ENCODE measurements around the gene DEFB129. TPM values are rescaled to one million over a fixed set of nuclear protein-coding genes. Genes with fewer than 3 reads are reported as not detected.

DEFB129 gene
- total and polyA plus RNA-seq, 4 donors: not detected

DNA sequence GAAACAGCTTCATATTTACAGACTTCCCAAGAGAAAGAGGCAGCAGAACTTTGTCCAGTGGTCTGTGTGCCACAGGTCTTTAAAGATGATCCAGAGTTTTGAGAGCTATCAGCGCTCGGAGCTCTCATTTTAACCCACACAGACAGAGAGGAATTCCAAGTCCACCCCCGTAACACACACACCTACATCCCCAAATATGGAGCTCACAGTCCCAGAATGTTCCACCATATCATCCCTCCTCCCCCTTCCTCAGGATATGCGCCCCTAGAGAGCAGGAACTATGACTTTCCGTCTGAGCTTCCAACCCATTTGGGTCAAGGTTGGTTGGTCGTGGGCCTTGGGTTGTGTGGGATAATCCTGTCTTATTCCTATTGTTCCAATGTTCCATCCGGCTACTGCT, 37.4 kb upstream of the DEFB129 start, which contains the start of gene DEFB128:
Gene DEFB128 (minus strand): TSS at position 101 of the 400 bp plus-strand sequence. CDS start 88 bp downstream, at position 13.
- Histone ChIP-seq H3K36me3 (ENCODE audit: control insufficient read depth in 4 of 4, insufficient read depth in 3 of 4, low read depth in 1 of 4, low read length in 3 of 4) (no peaks in the 10 kb centered on the region), H3K27ac (ENCODE audit: low read depth in 1 of 2, low read length in 2 of 2) (no peak within 1 kb of the TSS), H3K4me1 (ENCODE audit: control insufficient read depth in 4 of 4, insufficient read depth in 4 of 4, low read length in 3 of 4) (no peaks in the 10 kb centered on the region), H3K27me3 (ENCODE audit: control insufficient read depth in 4 of 4, insufficient read depth in 4 of 4, low read length in 3 of 4) (peaks cover 0 to 4% (median 1%) of the 10 kb centered on the region in 4 donors), H3K4me3 (ENCODE audit: low read depth in 1 of 3, low read length in 3 of 3) (no peak within 1 kb of the TSS), H3K9ac (ENCODE audit: low read depth in 1 of 2, low read length in 2 of 2) (no peak within 1 kb of the TSS), H3K9me3 (ENCODE audit: control insufficient read depth in 4 of 4, low read length in 3 of 4) (no peaks in the 10 kb centered on the region)
- TF ChIP-seq EGR1 (IDR thresholded peaks at IDR 0.05; ENCODE audit: low read depth in 2 of 2): no peak
- TF ChIP-seq, protein P1, sequence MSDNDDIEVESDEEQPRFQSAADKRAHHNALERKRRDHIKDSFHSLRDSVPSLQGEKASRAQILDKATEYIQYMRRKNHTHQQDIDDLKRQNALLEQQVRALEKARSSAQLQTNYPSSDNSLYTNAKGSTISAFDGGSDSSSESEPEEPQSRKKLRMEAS (IDR thresholded peaks at IDR 0.05): no peak
- no peak for TF ChIP-seq RAD21 (IDR thresholded peaks at IDR 0.05)
- TF ChIP-seq, protein P2, sequence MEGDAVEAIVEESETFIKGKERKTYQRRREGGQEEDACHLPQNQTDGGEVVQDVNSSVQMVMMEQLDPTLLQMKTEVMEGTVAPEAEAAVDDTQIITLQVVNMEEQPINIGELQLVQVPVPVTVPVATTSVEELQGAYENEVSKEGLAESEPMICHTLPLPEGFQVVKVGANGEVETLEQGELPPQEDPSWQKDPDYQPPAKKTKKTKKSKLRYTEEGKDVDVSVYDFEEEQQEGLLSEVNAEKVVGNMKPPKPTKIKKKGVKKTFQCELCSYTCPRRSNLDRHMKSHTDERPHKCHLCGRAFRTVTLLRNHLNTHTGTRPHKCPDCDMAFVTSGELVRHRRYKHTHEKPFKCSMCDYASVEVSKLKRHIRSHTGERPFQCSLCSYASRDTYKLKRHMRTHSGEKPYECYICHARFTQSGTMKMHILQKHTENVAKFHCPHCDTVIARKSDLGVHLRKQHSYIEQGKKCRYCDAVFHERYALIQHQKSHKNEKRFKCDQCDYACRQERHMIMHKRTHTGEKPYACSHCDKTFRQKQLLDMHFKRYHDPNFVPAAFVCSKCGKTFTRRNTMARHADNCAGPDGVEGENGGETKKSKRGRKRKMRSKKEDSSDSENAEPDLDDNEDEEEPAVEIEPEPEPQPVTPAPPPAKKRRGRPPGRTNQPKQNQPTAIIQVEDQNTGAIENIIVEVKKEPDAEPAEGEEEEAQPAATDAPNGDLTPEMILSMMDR (IDR thresholded peaks at IDR 0.05; ENCODE audit: low read depth, low read length, missing input control): no peak
- TF ChIP-seq, protein P3, sequence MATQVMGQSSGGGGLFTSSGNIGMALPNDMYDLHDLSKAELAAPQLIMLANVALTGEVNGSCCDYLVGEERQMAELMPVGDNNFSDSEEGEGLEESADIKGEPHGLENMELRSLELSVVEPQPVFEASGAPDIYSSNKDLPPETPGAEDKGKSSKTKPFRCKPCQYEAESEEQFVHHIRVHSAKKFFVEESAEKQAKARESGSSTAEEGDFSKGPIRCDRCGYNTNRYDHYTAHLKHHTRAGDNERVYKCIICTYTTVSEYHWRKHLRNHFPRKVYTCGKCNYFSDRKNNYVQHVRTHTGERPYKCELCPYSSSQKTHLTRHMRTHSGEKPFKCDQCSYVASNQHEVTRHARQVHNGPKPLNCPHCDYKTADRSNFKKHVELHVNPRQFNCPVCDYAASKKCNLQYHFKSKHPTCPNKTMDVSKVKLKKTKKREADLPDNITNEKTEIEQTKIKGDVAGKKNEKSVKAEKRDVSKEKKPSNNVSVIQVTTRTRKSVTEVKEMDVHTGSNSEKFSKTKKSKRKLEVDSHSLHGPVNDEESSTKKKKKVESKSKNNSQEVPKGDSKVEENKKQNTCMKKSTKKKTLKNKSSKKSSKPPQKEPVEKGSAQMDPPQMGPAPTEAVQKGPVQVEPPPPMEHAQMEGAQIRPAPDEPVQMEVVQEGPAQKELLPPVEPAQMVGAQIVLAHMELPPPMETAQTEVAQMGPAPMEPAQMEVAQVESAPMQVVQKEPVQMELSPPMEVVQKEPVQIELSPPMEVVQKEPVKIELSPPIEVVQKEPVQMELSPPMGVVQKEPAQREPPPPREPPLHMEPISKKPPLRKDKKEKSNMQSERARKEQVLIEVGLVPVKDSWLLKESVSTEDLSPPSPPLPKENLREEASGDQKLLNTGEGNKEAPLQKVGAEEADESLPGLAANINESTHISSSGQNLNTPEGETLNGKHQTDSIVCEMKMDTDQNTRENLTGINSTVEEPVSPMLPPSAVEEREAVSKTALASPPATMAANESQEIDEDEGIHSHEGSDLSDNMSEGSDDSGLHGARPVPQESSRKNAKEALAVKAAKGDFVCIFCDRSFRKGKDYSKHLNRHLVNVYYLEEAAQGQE (IDR thresholded peaks at IDR 0.05): no peak
- no peak for TF ChIP-seq YY1 (IDR thresholded peaks at IDR 0.05)
- no peak for DNase-seq (ENCODE audit: low spot score)
- 58% methylated on average over 7 of the region's 7 CpGs for WGBS

DNA sequence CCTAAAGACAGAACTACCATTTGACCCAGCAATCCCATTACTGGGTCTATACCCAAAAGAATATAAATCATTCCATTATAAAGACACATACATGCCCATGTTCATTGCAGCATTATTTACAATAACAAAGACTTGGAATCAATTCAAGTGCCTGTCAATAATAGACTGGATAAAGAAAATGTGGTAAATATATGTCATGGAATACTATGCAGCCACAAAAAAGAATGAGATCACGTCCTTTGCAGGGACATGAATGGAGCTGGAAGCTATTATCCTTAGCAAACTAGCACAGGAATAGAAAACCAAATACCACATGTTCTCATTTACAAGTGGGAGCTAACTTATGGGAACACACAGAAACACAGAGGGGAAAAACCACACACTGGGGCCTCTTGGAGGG, 28.8 kb upstream of the DEFB129 start:
- Histone ChIP-seq H3K9me3 (ENCODE audit: control insufficient read depth in 4 of 4, low read length in 3 of 4) (no peaks in the 10 kb centered on the region), H3K36me3 (ENCODE audit: control insufficient read depth in 4 of 4, insufficient read depth in 3 of 4, low read depth in 1 of 4, low read length in 3 of 4) (no peaks in the 10 kb centered on the region), H3K27me3 (ENCODE audit: control insufficient read depth in 4 of 4, insufficient read depth in 4 of 4, low read length in 3 of 4) (no peaks in the 10 kb centered on the region), H3K27ac (ENCODE audit: low read depth in 1 of 2, low read length in 2 of 2) (no peak overlapping the region), H3K9ac (ENCODE audit: low read depth in 1 of 2, low read length in 2 of 2) (no peak overlapping the region), H3K4me3 (ENCODE audit: low read depth in 1 of 3, low read length in 3 of 3) (no peak overlapping the region), H3K4me1 (ENCODE audit: control insufficient read depth in 4 of 4, insufficient read depth in 4 of 4, low read length in 3 of 4) (no peaks in the 10 kb centered on the region)
- TF ChIP-seq NR2F2 (IDR thresholded peaks at IDR 0.05) (no peak), HNF4G (IDR thresholded peaks at IDR 0.05) (no peak), TAF1 (conservative IDR thresholded peaks at IDR 0.05) (no peak), YY1 (IDR thresholded peaks at IDR 0.05) (no peak)
- TF ChIP-seq, protein P2 (IDR thresholded peaks at IDR 0.05; ENCODE audit: low read depth, low read length, missing input control): no peak
- no peak for DNase-seq (ENCODE audit: low spot score)
- WGBS: 86% methylated on average over 1 of the region's 1 CpG

DNA sequence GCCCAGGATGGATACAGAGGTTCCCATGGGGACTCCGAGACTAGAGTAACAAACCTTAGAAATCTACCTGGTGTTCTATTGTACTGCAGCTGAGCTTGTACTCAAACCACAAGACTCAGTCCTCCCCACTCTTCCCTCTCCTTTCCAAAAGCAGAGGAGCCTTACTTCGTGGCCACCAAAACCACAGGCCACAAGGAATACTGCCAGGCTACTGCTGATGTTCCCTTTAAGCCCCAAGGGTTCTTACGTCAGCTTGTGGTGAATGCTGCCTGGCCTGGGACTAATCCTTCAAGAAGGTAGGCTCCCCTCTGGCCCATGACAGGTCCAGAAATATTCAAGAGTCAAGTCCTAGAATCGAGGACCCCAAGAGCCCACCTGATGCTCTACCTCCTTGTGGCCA, 27.1 kb upstream of the DEFB129 start:
- Histone ChIP-seq H3K27me3 (ENCODE audit: control insufficient read depth in 4 of 4, insufficient read depth in 4 of 4, low read length in 3 of 4) (no peaks in the 10 kb centered on the region), H3K9me3 (ENCODE audit: control insufficient read depth in 4 of 4, low read length in 3 of 4) (no peaks in the 10 kb centered on the region), H3K4me3 (ENCODE audit: low read depth in 1 of 3, low read length in 3 of 3) (no peak overlapping the region), H3K4me1 (ENCODE audit: control insufficient read depth in 4 of 4, insufficient read depth in 4 of 4, low read length in 3 of 4) (no peaks in the 10 kb centered on the region), H3K9ac (ENCODE audit: low read depth in 1 of 2, low read length in 2 of 2) (no peak overlapping the region), H3K36me3 (ENCODE audit: control insufficient read depth in 4 of 4, insufficient read depth in 3 of 4, low read depth in 1 of 4, low read length in 3 of 4) (no peaks in the 10 kb centered on the region), H3K27ac (ENCODE audit: low read depth in 1 of 2, low read length in 2 of 2) (no peak overlapping the region)
- WGBS: 66% methylated on average over 4 of the region's 4 CpGs
- no peak for DNase-seq (ENCODE audit: low spot score)
- TF ChIP-seq HNF4G (IDR thresholded peaks at IDR 0.05) (no peak), FOXA1 (IDR thresholded peaks at IDR 0.05) (no peak), SP1 (IDR thresholded peaks at IDR 0.05) (no peak), TAF1 (conservative IDR thresholded peaks at IDR 0.05) (no peak), FOXA2 (IDR thresholded peaks at IDR 0.05) (no peak), EGR1 (IDR thresholded peaks at IDR 0.05; ENCODE audit: low read depth in 2 of 2) (no peak)
- TF ChIP-seq, protein P1 (IDR thresholded peaks at IDR 0.05): no peak
- TF ChIP-seq, protein P3 (IDR thresholded peaks at IDR 0.05): no peak
- TF ChIP-seq, protein P4, sequence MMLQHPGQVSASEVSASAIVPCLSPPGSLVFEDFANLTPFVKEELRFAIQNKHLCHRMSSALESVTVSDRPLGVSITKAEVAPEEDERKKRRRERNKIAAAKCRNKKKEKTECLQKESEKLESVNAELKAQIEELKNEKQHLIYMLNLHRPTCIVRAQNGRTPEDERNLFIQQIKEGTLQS (IDR thresholded peaks at IDR 0.05): no peak

All from liver (tissue), 9 donors.